Skeletal muscle cell (primary cell): ENCODE data around the gene SIX5.

Experiments
- DNase-seq: peaks from one replicate; pipeline ENCODE4 v3.0.0-alpha.2; 2010; ENCODE audit warnings: low read depth
- H3K4me3 ChIP-seq: 2 replicates; pipeline ENCODE4 v1.5.1; 2011; ENCODE audit warnings: low read depth, mild to moderate bottlenecking, control low read depth, low read length, moderate library complexity

The SIX5 gene

GRCh38 chr19:45778010-45778661 lies 9.1 kb upstream of the SIX5 start:
- no peak for DNase-seq
- no peak overlapping the region for H3K4me3 ChIP-seq

- no peak for DNase-seq
- H3K4me3 ChIP-seq = no peak overlapping the region
Measured at GRCh38 chr19:45777395-45777961, 8.4 kb upstream of the SIX5 start.

GRCh38 chr19:45774765-45775164 lies 5.7 kb upstream of the SIX5 start:
- DNase-seq = no peak
- H3K4me3 ChIP-seq = no peak overlapping the region

DNA sequence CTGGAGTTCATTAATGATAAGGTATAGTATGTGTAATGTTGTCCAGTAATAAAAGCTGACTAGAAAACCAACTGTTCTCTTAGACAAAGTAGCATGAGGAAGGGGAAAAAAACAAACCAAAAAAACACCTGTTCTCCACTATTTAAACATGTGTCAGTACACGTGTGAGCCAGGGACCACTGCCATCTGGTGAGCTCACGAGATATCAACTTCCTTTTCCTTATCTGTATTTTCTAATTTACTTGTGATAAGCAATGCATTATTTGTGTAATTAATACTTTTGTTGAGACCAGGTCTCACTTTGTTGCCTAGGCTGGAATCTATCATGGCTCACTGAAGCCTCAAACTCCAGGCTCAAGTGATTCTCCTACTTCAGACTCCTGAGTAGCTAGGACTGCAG lies 4.3 kb upstream of the SIX5 start:
- no peak for DNase-seq
- no peak overlapping the region for H3K4me3 ChIP-seq

GRCh38 chr19:45772912-45773311 lies 3.9 kb upstream of the SIX5 start:
- no peak overlapping the region for H3K4me3 ChIP-seq
- no peak for DNase-seq

- DNase-seq = no peak
- no peak overlapping the region for H3K4me3 ChIP-seq
Measured at GRCh38 chr19:45772130-45772840, 3.2 kb upstream of the SIX5 start.

DNA sequence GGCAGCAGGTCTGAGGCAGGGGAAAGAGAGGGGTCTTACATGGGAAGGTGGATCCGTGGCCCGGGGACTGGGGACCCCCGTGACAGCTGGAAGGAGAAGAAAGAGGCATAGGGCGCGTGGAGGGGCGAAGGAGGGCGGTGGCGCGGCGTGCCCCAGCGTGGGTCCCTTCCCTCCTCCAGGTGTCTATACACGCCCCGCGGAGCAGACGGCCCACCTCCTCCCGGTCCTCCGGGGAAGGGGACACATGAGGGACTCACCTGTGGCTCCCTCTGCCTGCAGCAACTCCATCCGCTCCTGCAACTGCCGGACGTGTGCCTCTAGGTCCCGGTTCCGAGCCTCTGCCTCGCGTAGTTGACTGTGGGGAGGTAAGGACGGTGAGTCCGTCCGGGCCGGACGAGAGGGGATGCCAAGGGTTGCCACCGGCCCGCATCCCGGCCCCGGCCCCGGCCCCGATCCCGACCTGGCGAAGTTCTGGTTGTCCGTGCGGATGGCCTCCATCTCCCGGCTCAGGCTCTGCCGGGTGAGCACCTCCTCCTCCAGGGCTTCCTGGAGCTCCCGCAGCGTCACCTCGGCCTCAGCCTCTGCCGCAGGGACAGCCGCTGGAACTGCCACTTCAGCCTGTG lies 2.4 kb upstream of the SIX5 start:
- DNase-seq = no peak
- H3K4me3 ChIP-seq = no peak overlapping the region

DNA sequence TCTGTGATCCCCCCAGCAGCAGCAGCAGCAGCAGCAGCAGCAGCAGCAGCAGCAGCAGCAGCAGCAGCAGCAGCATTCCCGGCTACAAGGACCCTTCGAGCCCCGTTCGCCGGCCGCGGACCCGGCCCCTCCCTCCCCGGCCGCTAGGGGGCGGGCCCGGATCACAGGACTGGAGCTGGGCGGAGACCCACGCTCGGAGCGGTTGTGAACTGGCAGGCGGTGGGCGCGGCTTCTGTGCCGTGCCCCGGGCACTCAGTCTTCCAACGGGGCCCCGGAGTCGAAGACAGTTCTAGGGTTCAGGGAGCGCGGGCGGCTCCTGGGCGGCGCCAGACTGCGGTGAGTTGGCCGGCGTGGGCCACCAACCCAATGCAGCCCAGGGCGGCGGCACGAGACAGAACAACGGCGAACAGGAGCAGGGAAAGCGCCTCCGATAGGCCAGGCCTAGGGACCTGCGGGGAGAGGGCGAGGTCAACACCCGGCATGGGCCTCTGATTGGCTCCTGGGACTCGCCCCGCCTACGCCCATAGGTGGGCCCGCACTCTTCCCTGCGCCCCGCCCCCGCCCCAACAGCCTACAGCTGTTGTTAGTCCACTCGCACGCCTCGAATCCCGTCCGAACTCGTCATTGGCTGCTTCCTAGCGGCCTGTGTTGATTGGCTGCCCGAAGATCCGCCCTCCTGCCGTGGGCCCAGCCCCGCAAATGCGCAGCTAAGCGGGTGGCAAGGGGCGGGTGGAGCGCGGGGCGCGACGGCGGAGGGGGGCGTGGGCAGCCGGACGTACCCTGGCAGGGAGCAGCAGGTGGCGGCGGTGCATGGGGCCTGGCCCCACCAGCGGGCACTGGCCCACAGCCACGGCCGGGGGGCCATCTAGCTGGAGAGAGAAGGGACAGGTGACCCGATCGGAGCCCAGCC lies 1.4 kb upstream of the SIX5 start:
- H3K4me3 ChIP-seq = peak overlapping the region; percentile 56
- DNase-seq = peak; percentile 96

DNA sequence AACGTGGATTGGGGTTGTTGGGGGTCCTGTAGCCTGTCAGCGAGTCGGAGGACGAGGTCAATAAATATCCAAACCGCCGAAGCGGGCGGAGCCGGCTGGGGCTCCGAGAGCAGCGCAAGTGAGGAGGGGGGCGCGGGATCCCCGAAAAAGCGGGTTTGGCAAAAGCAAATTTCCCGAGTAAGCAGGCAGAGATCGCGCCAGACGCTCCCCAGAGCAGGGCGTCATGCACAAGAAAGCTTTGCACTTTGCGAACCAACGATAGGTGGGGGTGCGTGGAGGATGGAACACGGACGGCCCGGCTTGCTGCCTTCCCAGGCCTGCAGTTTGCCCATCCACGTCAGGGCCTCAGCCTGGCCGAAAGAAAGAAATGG lies 754 bp upstream of the SIX5 start:
- DNase-seq = no peak
- peak overlapping the region; percentile 56 for H3K4me3 ChIP-seq

GRCh38 chr19:45768655-45768983 lies 433 bp downstream of the SIX5 start:
- no peak for DNase-seq
- peak overlapping the region; percentile 78 for H3K4me3 ChIP-seq

- no peak for DNase-seq
Measured at GRCh38 chr19:45767881-45768654, 984 bp downstream of the SIX5 start.

GRCh38 chr19:45767410-45767880 lies 1.6 kb downstream of the SIX5 start:
- peak overlapping the region; percentile 78 for H3K4me3 ChIP-seq
- peak; percentile 77 for DNase-seq

More at GRCh38 chr19:45767881-45768654, 984 bp downstream of the SIX5 start:
- peak overlapping the region; percentile 78 for H3K4me3 ChIP-seq

DNA sequence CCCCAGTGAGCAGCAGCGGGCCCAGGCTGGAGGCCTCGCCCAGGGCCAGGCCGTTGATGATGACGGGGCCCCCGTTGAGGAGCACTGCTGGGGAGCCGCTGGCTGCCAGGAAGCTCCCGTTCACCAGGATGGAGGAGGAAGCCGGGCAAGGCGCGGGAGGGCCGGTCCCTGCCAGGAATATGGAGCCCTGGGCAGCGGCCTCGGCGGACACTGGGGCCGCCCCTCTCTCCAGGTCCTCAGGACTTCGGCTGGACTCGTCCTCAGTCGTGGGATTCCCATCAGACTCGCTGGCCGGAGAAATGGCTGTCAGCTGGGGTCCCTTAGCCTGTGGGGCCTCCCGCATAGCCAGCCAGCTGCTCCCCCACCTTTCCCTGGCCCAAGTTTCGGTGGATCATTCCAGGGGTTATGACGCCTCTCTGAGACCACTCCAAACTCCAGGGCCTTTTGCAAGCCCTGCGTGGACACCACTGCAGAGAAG lies 2.1 kb downstream of the SIX5 start:
- DNase-seq = no peak
- H3K4me3 ChIP-seq = peak overlapping the region; percentile 78

GRCh38 chr19:45766296-45766868 lies 2.7 kb downstream of the SIX5 start:
- H3K4me3 ChIP-seq = peak overlapping the region; percentile 78
- DNase-seq = no peak

DNA sequence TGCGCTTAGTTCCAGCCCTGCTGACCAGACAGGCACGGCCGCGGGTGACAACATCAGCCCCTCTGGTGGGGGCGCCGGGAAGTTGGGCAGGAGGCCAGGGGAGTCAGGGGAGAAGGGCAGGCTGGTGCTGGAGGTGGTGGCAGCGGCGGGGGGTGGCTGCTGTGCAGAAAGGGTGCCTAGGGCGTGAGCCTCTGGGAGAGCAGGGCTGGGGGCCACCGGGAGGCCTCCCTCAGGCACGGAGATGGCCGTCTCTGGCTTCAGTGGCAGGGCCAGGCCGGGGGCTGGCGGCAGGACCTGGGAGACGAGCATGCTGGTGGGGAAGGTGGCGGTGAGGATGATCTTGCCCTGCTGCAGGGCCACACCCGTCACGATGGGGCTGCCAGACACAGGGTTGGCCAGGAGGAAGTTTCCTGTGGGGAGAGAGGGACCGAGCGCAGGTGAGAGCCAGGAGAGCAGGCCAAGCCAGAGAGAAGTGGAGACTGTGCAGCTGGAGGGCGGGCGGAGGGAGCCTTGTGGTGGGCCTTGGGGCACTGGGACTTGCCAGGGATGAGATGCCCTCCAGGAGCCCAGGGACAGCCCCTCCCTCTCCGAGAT lies 3.3 kb downstream of the SIX5 start:
- no peak overlapping the region for H3K4me3 ChIP-seq
- no peak for DNase-seq

DNA sequence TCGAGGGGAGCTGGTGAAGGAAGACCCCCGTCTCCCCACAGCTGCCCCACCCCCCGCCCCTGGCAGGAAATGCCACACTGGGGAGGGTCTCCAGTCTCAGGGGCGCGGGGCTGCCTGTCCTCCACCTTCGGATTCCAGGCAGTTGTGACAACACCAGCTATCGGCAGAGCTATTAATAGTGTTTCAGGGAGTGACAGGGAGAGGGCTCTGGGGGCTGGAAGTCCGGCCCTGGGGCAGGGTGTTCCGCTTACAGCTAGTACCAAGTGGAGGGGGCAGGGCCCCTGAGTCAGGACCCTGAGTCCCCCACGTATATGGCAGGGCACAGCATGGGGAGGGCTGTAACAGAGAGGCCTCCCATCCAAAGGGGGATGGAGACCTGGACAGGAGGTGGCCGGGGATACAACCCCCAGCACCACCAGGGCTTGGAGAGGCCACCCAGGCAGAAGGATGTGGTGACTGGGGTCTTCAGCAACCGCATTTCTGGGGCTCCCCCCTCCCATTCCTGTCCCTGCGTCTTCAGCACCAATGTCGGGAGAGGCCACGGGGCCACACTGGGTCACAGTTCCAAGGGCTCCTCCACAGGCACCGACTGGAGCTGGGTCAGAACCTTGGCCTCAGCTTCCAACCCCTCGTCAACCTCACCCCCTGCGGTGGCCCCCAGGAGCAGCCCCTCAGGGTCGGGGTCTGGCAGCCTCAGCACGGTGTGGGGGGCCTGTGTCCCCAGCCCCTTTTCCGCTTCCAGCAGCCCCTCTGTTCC lies 3.9 kb downstream of the SIX5 start:
- no peak overlapping the region for H3K4me3 ChIP-seq
- no peak for DNase-seq

DNA sequence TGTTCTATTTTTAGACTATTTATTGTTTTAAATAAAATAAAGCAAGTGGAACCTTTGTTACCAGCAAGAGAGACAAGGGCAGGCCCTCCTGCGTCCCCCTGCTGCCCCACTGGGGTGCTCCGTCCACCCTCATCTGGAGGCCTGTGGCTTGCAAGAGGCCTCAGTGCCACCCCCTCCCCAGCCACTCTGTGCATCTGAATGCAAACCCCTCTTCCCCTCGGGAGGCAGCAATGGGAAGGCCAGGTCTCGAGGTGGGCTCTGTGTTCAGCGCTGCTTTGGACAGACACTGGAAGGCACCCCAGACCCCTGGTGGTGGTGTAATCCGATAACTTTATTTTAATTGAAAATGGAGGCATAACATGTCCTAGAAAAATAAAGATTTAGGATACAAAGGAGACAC lies 4.6 kb downstream of the SIX5 start:
- no peak for DNase-seq
- H3K4me3 ChIP-seq = no peak overlapping the region
